GM12878 (cell line): ENCODE data around the gene PARD6B. TPM values are rescaled to one million over a fixed set of nuclear protein-coding genes. Genes with fewer than 3 reads are reported as not detected.

Experiments
- ATAC-seq: fragments of 200-7000 bp; cut with Tn5 transposase; 3 replicates; pipeline ENCODE4 v1.9.1; 2020; ENCODE audit warnings: mild to moderate bottlenecking, moderate library complexity
- BruUV-seq: library from RNA; stranded (reverse); fragments of 400-500 nt; replicated peaks from 2 replicates; lab custom pipeline; 2021; lab: Mats Ljungman, UMichigan
- CTCF ChIA-PET: fragments of 300-600 bp; sonication (Branson Sonifier 250); formaldehyde crosslinking; extraction: SDS; loops from one replicate; lab custom pipeline; 2021; ENCODE audit warnings: inconsistent platforms; lab: Yijun Ruan, JAX
- POLR2A ChIA-PET: fragments of 350-600 bp; formaldehyde crosslinking; extraction: SDS; loops from one replicate; lab custom pipeline; 2021; ENCODE audit warnings: inconsistent platforms; lab: Charles Lee
- RAD21 ChIA-PET: fragments of 300-600 bp; sonication (Branson Sonifier 250); formaldehyde crosslinking; loops from one replicate; lab custom pipeline; 2023; ENCODE audit warnings: antibody characterized with exemption; ENCODE audit not compliant: unreplicated experiment; lab: Charles Lee
- SMC1A ChIA-PET: fragments of 300-600 bp; sonication (Branson Sonifier 250); formaldehyde crosslinking; loops from one replicate; lab custom pipeline; 2023; ENCODE audit not compliant: unreplicated experiment, uncharacterized antibody; lab: Charles Lee
- DNase-seq: peaks from one replicate; pipeline ENCODE4 v3.0.0-alpha.2; 2011; ENCODE audit warnings: low read depth, low spot score
- FAIRE-seq: peaks from 3 replicates; lab custom pipeline; 2011; peaks lifted over from hg19 to GRCh38; lab: Jason Lieb, UNC
- H2AFZ ChIP-seq: 2 replicates; pipeline ENCODE4 v1.6.0; 2011; ENCODE audit warnings: low read depth, low read length, control low read depth; ENCODE audit not compliant: control insufficient read depth
- H3K27ac ChIP-seq: 2 replicates; pipeline ENCODE4 v1.5.1; 2011; ENCODE audit warnings: control low read depth; ENCODE audit not compliant: control insufficient read depth, insufficient read depth
- H3K27me3 ChIP-seq, 2 experiments: replicated peaks in 1 of 2; 2 replicates each; pipeline versions ENCODE4 v1.6.0 to v1.6.1; 2011; ENCODE audit warnings: low read length in 1 of 2; ENCODE audit not compliant: control insufficient read depth in 2 of 2, insufficient read depth in 2 of 2
- H3K36me3 ChIP-seq, 2 experiments: 2 replicates each; pipeline ENCODE4 v1.5.1; 2011; ENCODE audit warnings: low read length in 1 of 2; ENCODE audit not compliant: control insufficient read depth in 2 of 2, insufficient read depth in 2 of 2
- H3K4me1 ChIP-seq: 2 replicates; pipeline ENCODE4 v1.6.1; 2011; ENCODE audit warnings: mild to moderate bottlenecking, low read length, moderate library complexity, mixed read lengths; ENCODE audit not compliant: control insufficient read depth, insufficient read depth
- H3K4me2 ChIP-seq: 2 replicates; pipeline ENCODE4 v1.6.0; 2011; ENCODE audit warnings: control low read depth; ENCODE audit not compliant: control insufficient read depth, insufficient read depth
- H3K4me3 ChIP-seq: fragments of 200-600 bp; sonication (generic); 2 replicates; pipeline ENCODE4 v1.5.1; 2016
- H3K79me2 ChIP-seq: 2 replicates; pipeline ENCODE4 v1.6.0; 2011; ENCODE audit warnings: low read length; ENCODE audit not compliant: control insufficient read depth, insufficient read depth
- H3K9ac ChIP-seq: 2 replicates; pipeline ENCODE4 v1.8.0; 2011; ENCODE audit warnings: low read length, control low read depth, mixed read lengths; ENCODE audit not compliant: control insufficient read depth, insufficient read depth
- H3K9me3 ChIP-seq: replicated peaks from 3 replicates; pipeline ENCODE4 v1.5.1; 2011; ENCODE audit warnings: mild to moderate bottlenecking, low read length; ENCODE audit not compliant: control insufficient read depth, insufficient read depth
- H4K20me1 ChIP-seq: 2 replicates; pipeline ENCODE4 v1.6.0; 2011; ENCODE audit not compliant: control insufficient read depth, insufficient read depth
- BCL3 ChIP-seq: IDR thresholded peaks from 2 replicates; pipeline ENCODE4 v1.6.1; 2011; ENCODE audit warnings: borderline replicate concordance, low read depth, mild to moderate bottlenecking, moderate library complexity, low read length; ENCODE audit not compliant: insufficient read depth, poor library complexity, severe bottlenecking
- FOS ChIP-seq: IDR thresholded peaks from 3 replicates; pipeline ENCODE4 v1.6.1; 2011; ENCODE audit warnings: borderline replicate concordance; ENCODE audit not compliant: insufficient read length; ENCODE audit errors: extremely low read depth
- FOXM1 ChIP-seq: IDR thresholded peaks from 2 replicates; pipeline ENCODE4 v1.6.1; 2012; ENCODE audit warnings: low read depth, mild to moderate bottlenecking, inconsistent platforms, low read length, moderate library complexity
- HDAC2 ChIP-seq: fragments of 200-600 bp; sonication (generic); IDR thresholded peaks from 2 replicates; pipeline ENCODE4 v1.6.1; 2017
- HSF1 ChIP-seq: fragments of 150-350 bp; IDR thresholded peaks from 2 replicates; pipeline ENCODE4 v1.6.1; 2014; ENCODE audit warnings: mild to moderate bottlenecking, low read depth, low read length
- MTA3 ChIP-seq: IDR thresholded peaks from 2 replicates; pipeline ENCODE4 v1.6.1; 2012; ENCODE audit warnings: low read length, inconsistent platforms, borderline replicate concordance
- RELA ChIP-seq: fragments of 450-650 bp; IDR thresholded peaks from 2 replicates; pipeline ENCODE4 v1.8.0; 2014; ENCODE audit warnings: borderline replicate concordance; ENCODE audit not compliant: partially characterized antibody
- RELB ChIP-seq: fragments of 450-650 bp; IDR thresholded peaks from 2 replicates; pipeline ENCODE4 v1.6.1; 2017; ENCODE audit warnings: low read depth, mild to moderate bottlenecking, moderate library complexity
- RUNX3 ChIP-seq: IDR thresholded peaks from 2 replicates; pipeline ENCODE4 v1.6.1; 2012; ENCODE audit warnings: low read length, inconsistent platforms
- TAF1 ChIP-seq: IDR thresholded peaks from 2 replicates; pipeline ENCODE4 v1.6.1; 2011; ENCODE audit warnings: mild to moderate bottlenecking, low read depth, low read length, borderline replicate concordance
- ZNF207 ChIP-seq: fragments of 450-650 bp; IDR thresholded peaks from 2 replicates; pipeline ENCODE4 v1.6.1; 2014; ENCODE audit warnings: antibody characterized with exemption, mild to moderate bottlenecking, borderline replicate concordance
- WGBS: methylation state at CpG from one replicate; pipeline ENCODE4 v1.1.6; 2016; ENCODE audit warnings: low lambda C conversion rate; ENCODE audit not compliant: insufficient replicate concordance, insufficient coverage; ENCODE audit errors: missing lambda C conversion rate; 5-methylcytosine and 5-hydroxymethylcytosine counted together
- in situ Hi-C: fragments of 300-500 bp; cut with MboI; formaldehyde crosslinking; loops from 9 replicates; pipeline ENCODE4 v1.14.3; 2018; ENCODE audit warnings: mixed read lengths
- intact Hi-C: fragments of 100-400 bp; cut with micrococcal nuclease; formaldehyde crosslinking; loops from one replicate; pipeline ENCODE4 v1.14.2; 2022; ENCODE audit not compliant: unreplicated experiment
- polyA plus RNA-seq, 11 experiments: library from polyadenylated mRNA; depleted of rRNA in 4 of 11; unstranded in 6 of 11; stranded (reverse) in 5 of 11; fragments of >200 nt; fragmentation: Nextera tagmentation in 4 of 11; fragmentation: Illumina TruSeq in 1 of 11; extraction: Ambion mirVana in 4 of 11; extraction: Trizol in 1 of 11; gene quantifications; 1 replicate in 1 of 11; 2 replicates in 10 of 11; pipeline versions ENCODE4 v1.2.1 to v1.2.3, GENCODE V29; 2011 to 2016; ENCODE audit warnings: inconsistent platforms in 2 of 11, missing spikeins in 2 of 11, low read depth in 1 of 11
- total RNA-seq, 4 experiments: library from RNA; depleted of rRNA in 3 of 4; stranded (reverse); fragments of >200 nt in 3 of 4; fragmentation: Illumina TruSeq in 1 of 4; extraction: Trizol in 1 of 4; gene quantifications; 2 replicates each; pipeline versions ENCODE4 v1.2.1 to v1.2.3, GENCODE V29; 2013 to 2021

Gene PARD6B
- total and polyA plus RNA-seq, 10 of the 15 experiments (the other 5 are each of a cell fraction or from before 2014, with no cell fraction given): 0.57 to 4.7 (median 2.0) TPM

- Histone ChIP-seq H3K4me1 (no peaks in the 10 kb centered on the region), H3K4me3 (no peak overlapping the region), H3K27me3 (no peaks in the 10 kb centered on the region), H3K36me3 (no peaks in the 10 kb centered on the region), H3K9ac (no peak overlapping the region), H3K27ac (no peak overlapping the region), H2AFZ (no peak overlapping the region), H4K20me1 (no peaks in the 10 kb centered on the region), H3K79me2 (no peaks in the 10 kb centered on the region), H3K4me2 (no peak overlapping the region), H3K9me3 (no peaks in the 10 kb centered on the region)
- WGBS: 51% methylated on average over 5 of the region's 5 CpGs
- ChIA-PET SMC1A (no interaction called here), RAD21 (no interaction called here), POLR2A (no interaction called here), CTCF (interaction anchor here (1.4 kb wide), 1 partner anchor 10 kb away, joined by 5 read pairs; no protein-coding TSS in a partner anchor)
- no TSS peak for BruUV-seq
- no peak for ATAC-seq
- FAIRE-seq: no peak
- intact Hi-C loops: no loop called here
- no peak for DNase-seq
- no peak for TF ChIP-seq RELA
- no peak for TF ChIP-seq RELB
- TF ChIP-seq ZNF207: no peak
- no peak for TF ChIP-seq TAF1
- no peak for TF ChIP-seq BCL3
- TF ChIP-seq HSF1: no peak
- no peak for TF ChIP-seq HDAC2
- no peak for TF ChIP-seq MTA3
- TF ChIP-seq FOXM1: no peak
- TF ChIP-seq RUNX3: no peak
- no peak for TF ChIP-seq FOS
- in situ Hi-C loops: no loop called here
Measured at GRCh38 chr20:50758469-50758868, 27.1 kb downstream of the PARD6B start.
